ENCODE measurements around the gene UBAP2. TPM values are rescaled to one million over a fixed set of nuclear protein-coding genes. Genes with fewer than 3 reads are reported as not detected.

Gene UBAP2
- total and polyA plus RNA-seq, 9 donors, result 12.7 to 46.7 (median 33.4) TPM

- Histone ChIP-seq H3K36me3 (no peaks in the 10 kb centered on the region), H3K9me3 (no peaks in the 10 kb centered on the region), H3K4me3 (no peak overlapping the region), H3K4me1 (ENCODE audit: insufficient read depth) (no peaks in the 10 kb centered on the region), H3K27me3 (no peaks in the 10 kb centered on the region), H3K27ac (no peak overlapping the region)
- TF ChIP-seq POLR2A (IDR thresholded peaks at IDR 0.05) (no peak), CTCF (IDR thresholded peaks at IDR 0.05) (peak in 1 of 3 donors; percentile 23)
- WGBS, 3 donors, result 19 to 40% (median 28%) methylated on average over 4 of the region's 4 CpGs
- DNase-seq, result no peak
- intact Hi-C loops (cut with DNase I), result loop anchor here in 1 of 4 donors (10.0 kb wide), 1 partner anchor 56 kb away; no protein-coding TSS in a partner anchor
Observed at GRCh38 chr9:34010979-34011378, 37.7 kb downstream of the UBAP2 start.

- no peak for DNase-seq
- H3K36me3 ChIP-seq, result no peaks in the 10 kb centered on the region
- H3K4me1 ChIP-seq (ENCODE audit: insufficient read depth), result no peaks in the 10 kb centered on the region
- WGBS, 3 donors, result 67 to 79% (median 68%) methylated on average over 2 of the region's 2 CpGs
- H3K27me3 ChIP-seq, result no peaks in the 10 kb centered on the region
- intact Hi-C loops (cut with DNase I), result no loop called here
- no peaks in the 10 kb centered on the region for H3K9me3 ChIP-seq
- H3K27ac ChIP-seq, result no peak overlapping the region
- TF ChIP-seq EP300 (IDR thresholded peaks at IDR 0.05), result no peak
- no peak for TF ChIP-seq POLR2A (IDR thresholded peaks at IDR 0.05)
- no peak for TF ChIP-seq CTCF (IDR thresholded peaks at IDR 0.05)
- no peak overlapping the region for H3K4me3 ChIP-seq
Observed at GRCh38 chr9:34001951-34002350, 46.7 kb downstream of the UBAP2 start.

GRCh38 chr9:34001298-34001697, 47.4 kb downstream of the UBAP2 start:
- H3K36me3 ChIP-seq, result no peaks in the 10 kb centered on the region
- TF ChIP-seq EP300 (IDR thresholded peaks at IDR 0.05) (no peak), CTCF (IDR thresholded peaks at IDR 0.05) (no peak), POLR2A (IDR thresholded peaks at IDR 0.05) (no peak)
- H3K27ac ChIP-seq, result no peak overlapping the region
- intact Hi-C loops (cut with DNase I), result no loop called here
- H3K9me3 ChIP-seq, result no peaks in the 10 kb centered on the region
- no peak overlapping the region for H3K4me3 ChIP-seq
- no peaks in the 10 kb centered on the region for H3K4me1 ChIP-seq (ENCODE audit: insufficient read depth)
- H3K27me3 ChIP-seq, result no peaks in the 10 kb centered on the region
- 75 to 82% (median 76%) methylated on average over 3 of the region's 3 CpGs for WGBS, 3 donors
- DNase-seq, result no peak

DNA sequence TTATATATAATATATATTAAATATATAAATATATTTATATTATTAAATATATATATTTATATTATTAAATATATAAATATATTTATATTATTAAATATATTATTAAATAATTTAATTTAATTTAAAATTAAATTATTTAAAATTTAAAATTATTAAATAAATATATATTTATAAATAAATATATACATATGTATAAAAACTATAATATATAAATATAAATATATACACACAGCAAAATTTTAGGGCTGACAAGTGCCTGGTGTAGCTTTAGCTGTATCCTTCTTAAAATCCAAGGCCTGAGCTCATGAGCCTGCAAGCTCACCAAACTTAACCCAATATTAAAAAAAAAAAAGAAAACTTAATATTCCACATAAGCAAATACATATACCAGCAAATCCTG, 53.2 kb downstream of the UBAP2 start:
- no peak overlapping the region for H3K27ac ChIP-seq
- intact Hi-C loops (cut with DNase I), result no loop called here
- no peaks in the 10 kb centered on the region for H3K27me3 ChIP-seq
- H3K4me1 ChIP-seq (ENCODE audit: insufficient read depth), result peaks cover 1% of the 10 kb centered on the region
- no peak for DNase-seq
- H3K36me3 ChIP-seq, result no peaks in the 10 kb centered on the region
- TF ChIP-seq POLR2A (IDR thresholded peaks at IDR 0.05) (no peak), EP300 (IDR thresholded peaks at IDR 0.05) (no peak), CTCF (IDR thresholded peaks at IDR 0.05) (no peak)
- no peaks in the 10 kb centered on the region for H3K9me3 ChIP-seq
- H3K4me3 ChIP-seq, result no peak overlapping the region

DNA sequence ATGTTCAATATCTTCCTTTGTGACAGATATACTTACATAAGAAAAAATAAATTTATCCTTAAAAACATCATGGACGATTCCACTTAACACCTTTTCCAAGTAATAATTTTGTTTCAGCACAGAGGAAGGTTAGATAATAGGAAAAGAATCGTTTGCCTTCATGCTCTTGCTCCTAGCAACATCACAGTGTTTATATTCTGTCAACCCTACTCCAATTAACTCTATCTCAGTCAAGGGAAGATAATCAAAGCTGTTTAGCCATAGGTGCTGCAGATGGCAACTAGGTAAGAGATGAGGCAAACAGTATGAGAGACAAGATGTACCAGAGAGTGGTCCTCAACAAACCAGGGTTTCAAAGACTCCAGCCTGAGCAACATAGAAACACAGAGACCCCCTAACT, 55.6 kb downstream of the UBAP2 start:
- no peaks in the 10 kb centered on the region for H3K27me3 ChIP-seq
- peaks cover 1% of the 10 kb centered on the region for H3K4me1 ChIP-seq (ENCODE audit: insufficient read depth)
- no peak for DNase-seq
- intact Hi-C loops (cut with DNase I), result no loop called here
- TF ChIP-seq POLR2A (IDR thresholded peaks at IDR 0.05) (no peak), EP300 (IDR thresholded peaks at IDR 0.05) (no peak), CTCF (IDR thresholded peaks at IDR 0.05) (no peak)
- no peak overlapping the region for H3K27ac ChIP-seq
- no peaks in the 10 kb centered on the region for H3K9me3 ChIP-seq
- no peak overlapping the region for H3K4me3 ChIP-seq
- no peaks in the 10 kb centered on the region for H3K36me3 ChIP-seq
- 7 to 20% (median 10%) methylated on average over 2 of the region's 2 CpGs for WGBS, 3 donors

Data from ovary (tissue), 9 donors.